GM23338 (cell line): Measurements from ENCODE around the gene ADTRP.

ENCODE experiments used
- CREB1 ChIP-seq: fragments of 250-450 bp; sonication (Bioruptor Pico); IDR thresholded peaks from 2 replicates; pipeline ENCODE4 v1.5.0; 2020; ENCODE audit warnings: low read depth, mild to moderate bottlenecking, moderate library complexity
- CTCF ChIP-seq, 2 experiments: fragments of 200-600 bp in 1 of 2; sonication (generic) in 1 of 2; conservative IDR thresholded peaks; 2 replicates each; pipeline versions ENCODE4 v1.5.1 to v1.6.1; 2016 to 2017; ENCODE audit warnings: antibody characterized with exemption in 2 of 2, low read depth in 2 of 2, mild to moderate bottlenecking in 2 of 2, moderate library complexity in 1 of 2
- ETS1 ChIP-seq: IDR thresholded peaks from 2 replicates; pipeline ENCODE4 v1.6.1; 2016; ENCODE audit warnings: antibody characterized with exemption
- EZH2 ChIP-seq: fragments of 200-600 bp; sonication (generic); IDR thresholded peaks from one replicate; pipeline ENCODE4 v1.8.0; 2017; ENCODE audit warnings: antibody characterized with exemption, mild to moderate bottlenecking, low read depth; ENCODE audit not compliant: unreplicated experiment
- EZH2phosphoT487 ChIP-seq: fragments of 200-600 bp; sonication (generic); IDR thresholded peaks from one replicate; pipeline ENCODE4 v1.8.1; 2018; ENCODE audit warnings: antibody characterized with exemption; ENCODE audit not compliant: unreplicated experiment
- JUNB ChIP-seq: IDR thresholded peaks from one replicate; pipeline ENCODE4 v1.6.1; 2016; ENCODE audit warnings: antibody characterized with exemption; ENCODE audit not compliant: unreplicated experiment
- NANOG ChIP-seq: IDR thresholded peaks from 2 replicates; pipeline ENCODE4 v1.6.1; 2016; ENCODE audit warnings: antibody characterized with exemption, borderline replicate concordance
- POLR2AphosphoS5 ChIP-seq: IDR thresholded peaks from 2 replicates; pipeline ENCODE4 v1.6.1; 2016; ENCODE audit warnings: antibody characterized with exemption, low read depth
- REST ChIP-seq: IDR thresholded peaks from one replicate; pipeline ENCODE4 v1.6.1; 2018; ENCODE audit warnings: antibody characterized with exemption; ENCODE audit not compliant: unreplicated experiment
- ZNF114 ChIP-seq: fragments of 250-450 bp; sonication (Bioruptor Pico); IDR thresholded peaks from 2 replicates; pipeline ENCODE4 v1.5.0; 2020; ENCODE audit warnings: mild to moderate bottlenecking, moderate library complexity
- ZNF331 ChIP-seq: fragments of 250-450 bp; sonication (Bioruptor Pico); IDR thresholded peaks from 2 replicates; pipeline ENCODE4 v1.5.0; 2020; ENCODE audit warnings: low read depth, mild to moderate bottlenecking, moderate library complexity

GRCh38 chr6:11685481-11686093 lies 93.0 kb downstream of the ADTRP start:
- TF ChIP-seq CTCF (conservative IDR thresholded peaks at IDR 0.05; ENCODE audit: low read depth in 2 of 2) (no peak), REST (no peak), ZNF331 (CRISPR knock-in tag) (no peak), POLR2AphosphoS5 (no peak), JUNB (no peak), EZH2 (no peak), CREB1 (CRISPR knock-in tag) (no peak), ETS1 (no peak), NANOG (no peak), EZH2phosphoT487 (no peak), ZNF114 (CRISPR knock-in tag) (no peak)
